GM18907 (cell line): ENCODE data around the gene SLC37A3.

ENCODE experiments used
- ATAC-seq: cut with Tn5 transposase; IDR thresholded peaks from one replicate; pipeline ENCODE4 v1.9.1; 2021; ENCODE audit warnings: mild to moderate bottlenecking, moderate library complexity; ENCODE audit not compliant: unreplicated experiment

The SLC37A3 gene

DNA sequence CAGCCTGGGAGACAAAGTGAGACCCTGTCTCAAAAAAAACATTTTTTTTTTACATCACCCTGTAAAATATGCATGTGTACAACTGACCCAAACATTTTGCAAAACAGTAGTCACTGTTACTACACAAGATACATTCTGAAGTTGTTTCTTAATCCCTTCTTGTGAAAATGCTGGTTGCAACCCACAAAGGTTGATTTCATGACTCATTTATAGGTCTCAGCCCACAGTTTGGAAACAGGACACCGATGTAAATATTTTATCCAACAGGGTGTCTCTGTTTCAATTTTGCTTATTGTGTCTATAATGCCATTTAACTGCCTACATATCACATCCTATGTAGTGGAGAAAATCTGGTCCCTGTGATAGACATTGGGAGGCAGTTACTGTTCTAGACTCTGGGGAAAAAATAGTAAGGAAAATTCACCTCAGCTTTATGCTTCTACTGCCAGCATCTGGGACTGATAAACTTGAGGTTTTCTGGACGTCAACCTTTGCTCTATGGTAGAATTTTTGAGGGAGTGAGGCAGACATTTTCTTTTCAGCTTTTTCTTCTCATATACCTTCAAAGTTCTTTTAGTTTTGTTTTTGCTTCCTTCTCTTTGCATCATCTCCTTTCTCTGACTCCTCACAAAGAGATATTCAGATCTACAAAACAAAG, 4.0 kb upstream of the SLC37A3 start:
- ATAC-seq: no peak

GRCh38 chr7:140400381-140400780, 2.1 kb upstream of the SLC37A3 start:
- ATAC-seq: no peak

GRCh38 chr7:140398821-140399220, 491 bp upstream of the SLC37A3 start:
- ATAC-seq: no peak

GRCh38 chr7:140393756-140394306, 4.5 kb downstream of the SLC37A3 start:
- ATAC-seq: no peak

- no peak for ATAC-seq
These were observed 6.7 kb downstream of the SLC37A3 start for GRCh38 chr7:140391634-140392033.

- ATAC-seq: peak; percentile 76
These were observed 7.7 kb downstream of the SLC37A3 start for GRCh38 chr7:140390466-140391190.

- ATAC-seq: peak; percentile 13
These were observed 8.3 kb downstream of the SLC37A3 start for GRCh38 chr7:140390034-140390433.

DNA sequence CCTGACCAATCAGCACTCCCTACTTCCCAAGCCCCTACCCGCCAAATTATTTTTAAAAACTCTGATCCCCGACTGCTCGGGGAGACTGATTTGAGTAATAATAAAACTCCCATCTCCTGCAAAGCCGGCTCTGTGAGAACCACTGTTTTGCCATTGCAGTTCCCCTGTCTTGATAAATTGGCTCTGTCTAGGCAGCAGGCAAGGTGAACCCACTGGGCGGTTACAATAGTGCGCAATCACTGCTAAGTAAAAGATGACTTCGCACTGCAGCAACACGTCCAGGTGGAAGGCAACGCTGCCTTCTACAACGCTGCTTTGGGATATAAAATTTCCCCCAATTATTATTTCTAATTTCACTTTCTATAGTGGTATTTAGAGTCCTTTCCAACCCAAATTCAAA, 8.9 kb downstream of the SLC37A3 start:
- ATAC-seq: no peak

GRCh38 chr7:140384894-140385545, 13.3 kb downstream of the SLC37A3 start:
- no peak for ATAC-seq

DNA sequence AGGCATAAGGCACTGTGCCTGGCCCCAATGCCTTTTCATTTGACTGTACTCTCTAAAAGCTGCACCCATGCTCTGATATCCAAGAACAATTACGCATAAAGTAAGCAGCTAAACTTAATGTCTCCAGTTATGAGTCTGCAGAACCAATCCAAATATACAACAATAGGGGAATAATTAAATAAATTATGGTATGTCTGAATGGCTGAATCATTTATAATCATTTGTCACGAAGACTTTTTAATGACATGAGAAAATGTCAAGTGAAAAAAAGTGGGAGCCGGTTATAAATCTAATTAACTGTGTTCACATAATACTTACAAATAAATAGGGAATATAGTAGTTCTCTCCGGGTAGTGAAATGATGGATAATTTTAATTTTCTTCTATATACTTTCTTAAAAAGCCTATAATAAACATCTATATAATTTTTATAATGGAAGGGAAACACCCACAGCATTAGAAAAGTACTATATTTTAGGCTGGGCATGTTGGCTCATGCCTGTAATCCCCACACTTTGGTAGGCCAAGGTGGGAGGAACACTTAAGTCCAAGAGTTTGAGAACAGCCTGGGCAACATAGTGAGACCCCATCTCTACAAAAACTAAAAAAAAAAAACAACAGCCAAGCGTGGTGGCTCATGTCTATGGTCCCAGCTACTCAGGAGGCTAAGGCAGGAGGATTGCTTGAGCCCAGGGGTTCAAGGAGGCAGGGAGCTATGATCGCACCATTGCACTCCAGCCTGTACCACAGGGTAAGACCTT, 14.2 kb downstream of the SLC37A3 start:
- ATAC-seq: no peak

GRCh38 chr7:140375892-140376730, 22.2 kb downstream of the SLC37A3 start:
- ATAC-seq: no peak

DNA sequence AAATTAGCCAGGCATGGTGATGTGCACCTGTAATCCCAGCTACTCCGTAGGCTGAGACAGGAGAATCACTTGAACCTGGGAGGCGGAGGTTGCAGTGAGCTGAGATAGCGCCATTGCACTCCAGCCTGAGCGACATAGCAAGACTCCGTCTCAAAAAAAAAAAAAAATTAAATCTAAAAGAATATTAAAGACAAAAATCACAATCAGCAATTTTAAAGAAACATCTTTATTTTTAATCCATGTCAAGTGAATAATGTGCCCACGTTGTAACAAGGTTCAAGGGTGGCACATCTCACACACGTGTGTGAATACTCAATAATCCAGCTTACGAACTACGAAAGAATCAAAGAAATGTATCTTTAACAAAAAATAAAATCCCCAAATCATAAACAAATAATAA, 23.0 kb downstream of the SLC37A3 start:
- no peak for ATAC-seq

DNA sequence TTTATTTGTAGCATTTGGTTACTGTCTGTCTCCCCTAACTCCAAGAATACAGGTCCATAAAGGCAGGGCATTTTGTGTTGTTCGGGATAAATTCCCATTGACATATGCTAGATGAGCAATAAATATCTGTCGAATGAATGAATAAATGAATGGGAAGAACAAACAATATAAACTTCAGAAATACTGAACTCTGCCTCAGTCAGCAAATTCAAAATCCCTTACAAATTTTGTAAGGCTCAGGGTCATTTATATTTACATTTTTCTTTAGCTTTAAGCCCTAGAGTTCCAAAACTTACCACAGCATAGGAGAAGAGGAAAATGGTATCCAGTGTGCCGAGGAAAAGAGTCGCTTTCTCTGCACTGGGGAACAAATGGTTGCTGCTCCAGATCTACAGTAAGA, 29.0 kb downstream of the SLC37A3 start:
- no peak for ATAC-seq

DNA sequence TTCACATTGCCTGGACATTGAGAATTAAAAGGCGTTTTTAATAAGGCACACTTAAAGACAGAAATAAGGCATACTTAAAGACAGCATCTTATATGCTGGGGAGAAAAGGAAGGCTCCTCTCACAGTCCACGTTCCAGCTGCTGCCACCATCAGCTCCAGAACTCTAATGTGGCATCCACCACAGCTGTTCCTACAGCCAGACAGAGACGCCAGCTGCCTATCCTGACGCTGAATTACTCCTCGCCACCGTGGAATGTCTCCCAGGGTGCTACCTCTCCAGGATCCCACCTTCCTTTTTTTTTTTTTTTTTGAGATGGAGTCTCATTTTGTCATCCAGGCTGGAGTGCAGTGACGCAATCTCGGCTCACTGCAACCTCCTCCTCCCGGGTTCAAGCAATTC, 30.8 kb downstream of the SLC37A3 start:
- no peak for ATAC-seq

GRCh38 chr7:140364819-140365218, 33.5 kb downstream of the SLC37A3 start:
- ATAC-seq: no peak

GRCh38 chr7:140360697-140361229, 37.6 kb downstream of the SLC37A3 start:
- ATAC-seq: no peak

GRCh38 chr7:140358412-140359051, 39.8 kb downstream of the SLC37A3 start:
- peak; percentile 46 for ATAC-seq

- ATAC-seq: no peak
These were observed 40.3 kb downstream of the SLC37A3 start for GRCh38 chr7:140358024-140358411.

DNA sequence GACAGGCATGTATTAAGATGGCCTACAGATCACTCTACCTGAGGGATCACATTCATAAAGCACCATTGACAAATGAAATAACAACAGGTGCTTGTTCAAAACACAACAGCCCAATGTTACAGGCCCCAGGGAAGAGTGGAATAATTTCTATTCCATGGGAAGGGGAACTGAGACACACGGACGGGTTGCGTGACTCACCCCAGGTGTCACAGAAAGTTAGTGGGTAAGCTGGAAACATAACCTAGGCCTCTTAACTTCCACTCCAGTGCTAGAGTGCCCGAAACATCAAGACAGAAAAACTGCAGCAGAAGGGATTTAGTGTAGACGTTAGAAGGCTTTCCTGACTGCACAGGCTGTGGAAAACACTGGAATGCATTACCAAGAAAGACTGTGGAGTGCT, 48.3 kb downstream of the SLC37A3 start:
- no peak for ATAC-seq
